Neural progenitor cell (in vitro differentiated cells): ENCODE measurements around the gene SLCO3A1. TPM values are rescaled to one million over a fixed set of nuclear protein-coding genes. Genes with fewer than 3 reads are reported as not detected.

Experiments used
- DNase-seq: peaks from one replicate; pipeline ENCODE4 v3.0.0-alpha.2; 2016; ENCODE audit warnings: low spot score
- H2AFZ ChIP-seq: fragments of 200-600 bp; sonication (generic); replicated peaks from 2 replicates; pipeline ENCODE4 v1.6.1; 2016; ENCODE audit warnings: antibody characterized with exemption
- H3F3A ChIP-seq: fragments of 200-600 bp; sonication (generic); 2 replicates; pipeline ENCODE4 v1.6.1; 2016; ENCODE audit warnings: antibody characterized with exemption, low read depth
- H3K27ac ChIP-seq: fragments of 200-600 bp; sonication (generic); 2 replicates; pipeline ENCODE4 v1.5.1; 2016; ENCODE audit warnings: mild to moderate bottlenecking
- H3K27me3 ChIP-seq: fragments of 200-600 bp; sonication (generic); 2 replicates; pipeline ENCODE4 v1.6.1; 2016; ENCODE audit warnings: mild to moderate bottlenecking, moderate library complexity
- H3K36me3 ChIP-seq: fragments of 200-600 bp; sonication (generic); 2 replicates; pipeline ENCODE4 v1.5.1; 2016
- H3K4me1 ChIP-seq: fragments of 200-600 bp; sonication (generic); 2 replicates; pipeline ENCODE4 v1.6.1; 2016; ENCODE audit warnings: mixed run types
- H3K4me2 ChIP-seq: fragments of 200-600 bp; sonication (generic); 2 replicates; pipeline ENCODE4 v1.6.1; 2016
- H3K4me3 ChIP-seq: fragments of 200-600 bp; sonication (generic); 2 replicates; pipeline ENCODE4 v1.5.1; 2016
- H3K79me2 ChIP-seq: fragments of 200-600 bp; sonication (generic); 2 replicates; pipeline ENCODE4 v1.6.1; 2016; ENCODE audit warnings: low read depth
- H3K9ac ChIP-seq: fragments of 200-600 bp; sonication (generic); 2 replicates; pipeline ENCODE4 v1.6.1; 2016
- H3K9me3 ChIP-seq: fragments of 200-600 bp; sonication (generic); 2 replicates; pipeline ENCODE4 v1.5.1; 2016; ENCODE audit warnings: low read depth
- H4K20me1 ChIP-seq: fragments of 200-600 bp; sonication (generic); 2 replicates; pipeline ENCODE4 v1.6.1; 2016; ENCODE audit warnings: low read depth
- H3K27ac Mint-ChIP-seq: 3 replicates; pipeline ENCODE4 v1.8.0; 2021; ENCODE audit warnings: mixed read lengths
- H3K27me3 Mint-ChIP-seq: 2 replicates; pipeline ENCODE4 v1.8.0; 2022; ENCODE audit warnings: low read depth, mild to moderate bottlenecking, inconsistent platforms, moderate library complexity, mixed read lengths; ENCODE audit not compliant: insufficient read depth
- H3K36me3 Mint-ChIP-seq: 3 replicates; pipeline ENCODE4 v1.8.0; 2021; ENCODE audit warnings: mixed read lengths
- H3K4me1 Mint-ChIP-seq: 3 replicates; pipeline ENCODE4 v1.8.0; 2021; ENCODE audit warnings: mixed read lengths
- H3K4me3 Mint-ChIP-seq: 3 replicates; pipeline ENCODE4 v1.8.0; 2021; ENCODE audit warnings: mild to moderate bottlenecking, moderate library complexity, mixed read lengths
- H3K9me3 Mint-ChIP-seq: 3 replicates; pipeline ENCODE4 v1.8.0; 2020; ENCODE audit warnings: mixed read lengths
- EZH2 ChIP-seq: fragments of 200-600 bp; sonication (generic); IDR thresholded peaks from 2 replicates; pipeline ENCODE4 v1.6.1; 2017; ENCODE audit warnings: antibody characterized with exemption, mild to moderate bottlenecking, moderate library complexity
- EZH2phosphoT487 ChIP-seq: fragments of 200-600 bp; sonication (generic); IDR thresholded peaks from 2 replicates; pipeline ENCODE4 v1.6.1; 2017; ENCODE audit warnings: antibody characterized with exemption
- total RNA-seq: library from RNA; depleted of rRNA; stranded (reverse); fragments of >200 nt; gene quantifications from 2 replicates; pipeline ENCODE4 v1.2.3, GENCODE V29; 2015; ENCODE audit warnings: low replicate concordance
- TF ChIP-seq, protein P1 (sequence below): fragments of 200-600 bp; sonication (generic); IDR thresholded peaks from 2 replicates; pipeline ENCODE4 v1.5.1; 2017; ENCODE audit warnings: antibody characterized with exemption, mild to moderate bottlenecking

The SLCO3A1 gene
- total RNA-seq, 1 donor from 2014 or later = 6.6 TPM

DNA sequence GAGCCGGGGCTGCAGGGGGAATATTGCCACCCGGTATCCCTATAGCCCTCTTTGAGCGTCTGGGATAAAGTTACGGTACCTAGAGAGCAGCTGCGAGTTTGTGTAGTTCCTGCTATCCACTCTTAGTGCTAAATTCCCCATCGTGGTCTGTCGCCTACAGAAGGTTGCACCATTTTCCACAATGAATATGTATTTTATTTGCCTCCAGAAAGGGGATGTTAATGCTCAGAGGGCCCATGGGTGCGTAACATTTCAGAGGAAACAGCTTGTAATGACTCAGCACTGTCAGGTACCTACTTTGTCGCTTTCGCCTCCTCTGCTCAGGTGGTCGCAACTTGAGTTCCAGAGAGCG lies 1.1 kb downstream of the SLCO3A1 start:
- Mint-ChIP-seq H3K4me1 (peaks cover 28% of the 10 kb centered on the region), H3K4me3 (peak overlapping the region; percentile 90), H3K9me3 (no peaks in the 10 kb centered on the region), H3K27ac (no peak overlapping the region), H3K27me3 (peaks cover 11% of the 10 kb centered on the region), H3K36me3 (no peaks in the 10 kb centered on the region)
- H3K4me1 ChIP-seq = peaks cover 16% of the 10 kb centered on the region
- DNase-seq = no peak
- H2AFZ ChIP-seq = no peak overlapping the region
- H3K27me3 ChIP-seq = peaks cover 26% of the 10 kb centered on the region
- no peak overlapping the region for H3K27ac ChIP-seq
- H3F3A ChIP-seq = peaks cover 20% of the 10 kb centered on the region
- peak overlapping the region; percentile 96 for H3K4me2 ChIP-seq
- H3K9ac ChIP-seq = no peak overlapping the region
- TF ChIP-seq, protein P1, sequence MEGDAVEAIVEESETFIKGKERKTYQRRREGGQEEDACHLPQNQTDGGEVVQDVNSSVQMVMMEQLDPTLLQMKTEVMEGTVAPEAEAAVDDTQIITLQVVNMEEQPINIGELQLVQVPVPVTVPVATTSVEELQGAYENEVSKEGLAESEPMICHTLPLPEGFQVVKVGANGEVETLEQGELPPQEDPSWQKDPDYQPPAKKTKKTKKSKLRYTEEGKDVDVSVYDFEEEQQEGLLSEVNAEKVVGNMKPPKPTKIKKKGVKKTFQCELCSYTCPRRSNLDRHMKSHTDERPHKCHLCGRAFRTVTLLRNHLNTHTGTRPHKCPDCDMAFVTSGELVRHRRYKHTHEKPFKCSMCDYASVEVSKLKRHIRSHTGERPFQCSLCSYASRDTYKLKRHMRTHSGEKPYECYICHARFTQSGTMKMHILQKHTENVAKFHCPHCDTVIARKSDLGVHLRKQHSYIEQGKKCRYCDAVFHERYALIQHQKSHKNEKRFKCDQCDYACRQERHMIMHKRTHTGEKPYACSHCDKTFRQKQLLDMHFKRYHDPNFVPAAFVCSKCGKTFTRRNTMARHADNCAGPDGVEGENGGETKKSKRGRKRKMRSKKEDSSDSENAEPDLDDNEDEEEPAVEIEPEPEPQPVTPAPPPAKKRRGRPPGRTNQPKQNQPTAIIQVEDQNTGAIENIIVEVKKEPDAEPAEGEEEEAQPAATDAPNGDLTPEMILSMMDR = no peak
- peak; percentile 42 for TF ChIP-seq EZH2phosphoT487
- TF ChIP-seq EZH2 = peak; percentile 23
- H3K36me3 ChIP-seq = no peaks in the 10 kb centered on the region
- H3K79me2 ChIP-seq = peaks cover 6% of the 10 kb centered on the region
- no peaks in the 10 kb centered on the region for H3K9me3 ChIP-seq
- H4K20me1 ChIP-seq = peaks cover 22% of the 10 kb centered on the region
- peak overlapping the region; percentile 82 for H3K4me3 ChIP-seq

DNA sequence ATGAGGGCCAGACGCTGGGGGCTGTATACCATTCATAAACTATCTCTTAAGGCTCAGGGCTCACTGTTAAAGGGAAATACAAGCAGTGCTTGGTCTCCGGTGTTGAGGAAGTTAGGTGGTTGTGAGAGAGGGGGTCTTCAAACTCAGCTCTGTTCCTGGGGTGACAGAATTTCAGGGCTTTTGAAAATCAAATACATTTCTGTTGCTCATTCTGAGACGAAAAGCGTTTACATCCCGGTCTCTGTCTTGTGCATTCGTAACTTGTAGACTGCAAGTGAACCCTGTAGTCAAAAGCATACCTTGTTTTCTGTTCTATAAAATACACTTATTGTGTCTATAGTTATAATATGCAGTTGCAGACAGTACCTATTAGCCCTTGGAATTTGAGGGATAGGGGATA lies 1.7 kb downstream of the SLCO3A1 start:
- peaks cover 9% of the 10 kb centered on the region for H3K27me3 Mint-ChIP-seq
- Histone ChIP-seq H2AFZ (no peak overlapping the region), H3K79me2 (peaks cover 6% of the 10 kb centered on the region), H4K20me1 (peaks cover 22% of the 10 kb centered on the region), H3K9me3 (no peaks in the 10 kb centered on the region), H3K27ac (no peak overlapping the region), H3K9ac (no peak overlapping the region), H3K27me3 (peaks cover 26% of the 10 kb centered on the region), H3K4me3 (peak overlapping the region; percentile 82), H3K4me1 (peaks cover 16% of the 10 kb centered on the region), H3K36me3 (no peaks in the 10 kb centered on the region), H3K4me2 (peak overlapping the region; percentile 96), H3F3A (peaks cover 20% of the 10 kb centered on the region)
- peak overlapping the region; percentile 90 for H3K4me3 Mint-ChIP-seq
- H3K36me3 Mint-ChIP-seq = no peaks in the 10 kb centered on the region
- TF ChIP-seq, protein P1 = no peak
- TF ChIP-seq EZH2phosphoT487 (no peak), EZH2 (no peak)
- H3K4me1 Mint-ChIP-seq = peaks cover 28% of the 10 kb centered on the region
- DNase-seq = no peak
- H3K9me3 Mint-ChIP-seq = no peaks in the 10 kb centered on the region
- H3K27ac Mint-ChIP-seq = no peak overlapping the region

GRCh38 chr15:91855684-91856489 lies 2.4 kb downstream of the SLCO3A1 start:
- Histone ChIP-seq H3K4me2 (peak overlapping the region; percentile 23), H3F3A (peaks cover 21% of the 10 kb centered on the region), H3K9ac (no peak overlapping the region), H2AFZ (no peak overlapping the region), H3K27me3 (peaks cover 26% of the 10 kb centered on the region), H3K4me3 (no peak overlapping the region), H3K36me3 (no peaks in the 10 kb centered on the region), H3K9me3 (no peaks in the 10 kb centered on the region), H3K79me2 (peaks cover 6% of the 10 kb centered on the region), H3K4me1 (peaks cover 21% of the 10 kb centered on the region), H3K27ac (no peak overlapping the region), H4K20me1 (peaks cover 22% of the 10 kb centered on the region)
- Mint-ChIP-seq H3K9me3 (no peaks in the 10 kb centered on the region), H3K4me1 (peaks cover 28% of the 10 kb centered on the region), H3K36me3 (no peaks in the 10 kb centered on the region), H3K27me3 (peaks cover 9% of the 10 kb centered on the region), H3K27ac (no peak overlapping the region), H3K4me3 (no peak overlapping the region)
- DNase-seq = peak; percentile 68
- no peak for TF ChIP-seq EZH2
- TF ChIP-seq, protein P1 = peak; percentile 54
